SIG-M5 treated with dmso at 0.1 percent for 504 hours (cell line): Measurements from ENCODE around the gene GSTP1.
"Not testable (repeated sequence)": the region's sequence is repeated elsewhere in the genome, so short reads cannot be mapped to it uniquely, and the experiment has no call there.

Experiments
- DNase-seq: peaks from one replicate; lab custom pipeline; 2025; ENCODE audit not compliant: unreplicated experiment; lab: John Stamatoyannopoulos, UW

Gene GSTP1

DNA sequence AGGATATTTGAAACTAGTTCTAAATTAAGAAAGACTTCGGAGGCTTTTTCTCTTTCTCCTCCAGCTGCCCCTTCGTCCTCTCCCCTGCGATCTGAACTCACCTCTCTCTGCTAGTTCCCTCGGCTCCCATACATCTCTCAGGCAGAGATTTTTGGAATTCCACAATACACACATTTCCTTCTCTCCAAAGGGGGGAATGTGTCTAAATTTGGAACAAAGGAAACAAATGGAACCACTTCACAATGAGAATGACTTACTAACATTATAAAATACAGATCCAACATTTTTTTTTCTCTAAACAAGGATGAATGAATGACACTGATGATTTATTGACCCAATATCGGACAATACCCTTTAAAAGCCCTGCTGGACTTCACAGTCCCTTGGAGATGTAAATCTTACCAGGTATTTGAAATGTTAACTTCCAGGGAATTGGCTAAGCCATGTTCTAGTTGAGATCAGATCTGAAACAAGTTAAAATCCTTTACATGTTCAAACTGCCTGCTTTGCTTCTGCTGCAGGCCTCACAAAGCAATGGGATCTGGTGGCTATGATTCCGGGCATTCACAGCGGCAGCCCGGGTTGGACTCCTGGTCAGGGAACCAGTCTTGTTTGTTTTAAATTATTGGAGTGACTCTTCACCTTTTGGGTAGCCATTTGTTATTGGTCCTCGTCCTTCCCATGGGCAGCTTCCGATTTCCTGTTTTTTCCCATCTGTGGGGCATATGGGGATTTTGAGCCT lies 20.5 kb upstream of the GSTP1 start:
- DNase-seq = no peak

DNA sequence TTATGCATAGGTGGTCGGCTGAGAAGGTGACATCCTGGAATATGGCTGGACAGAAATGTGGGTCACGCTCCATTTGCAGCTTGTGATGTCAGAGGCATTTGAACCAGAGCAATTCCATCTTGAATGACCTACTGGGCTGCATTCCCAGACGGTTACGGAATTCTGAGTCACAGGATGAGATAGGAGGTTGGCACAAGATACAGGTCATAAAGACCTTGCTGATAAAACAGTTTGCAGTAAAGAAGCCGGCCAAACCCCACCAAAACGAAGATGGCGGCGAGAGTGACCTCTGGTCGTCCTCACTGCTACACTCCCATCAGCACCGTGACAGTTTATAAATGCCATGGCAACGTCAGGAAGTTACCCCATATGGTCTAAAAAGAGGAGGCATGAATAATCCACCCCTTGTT lies 19.9 kb upstream of the GSTP1 start:
- not testable (repeated sequence) for DNase-seq

DNA sequence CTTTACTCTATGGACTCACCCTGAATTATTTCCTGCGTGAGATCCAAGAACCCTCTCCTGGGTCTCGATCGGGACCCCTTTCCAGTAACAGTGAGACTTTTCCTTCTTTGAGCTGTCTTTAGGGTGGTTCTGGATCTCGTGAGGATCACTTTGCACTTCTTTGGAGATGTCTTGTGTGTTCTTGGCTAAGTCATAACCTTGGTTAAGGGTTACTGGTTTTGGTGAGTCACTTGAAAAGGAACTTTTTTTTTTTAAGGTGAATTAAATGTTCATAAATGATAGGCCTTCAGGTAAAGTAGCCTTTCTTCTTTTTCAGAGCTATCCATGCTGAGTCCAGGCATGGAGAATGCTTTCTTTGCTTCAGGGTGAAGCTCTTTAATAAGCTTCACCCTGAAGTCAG lies 19.4 kb upstream of the GSTP1 start:
- no peak for DNase-seq

DNA sequence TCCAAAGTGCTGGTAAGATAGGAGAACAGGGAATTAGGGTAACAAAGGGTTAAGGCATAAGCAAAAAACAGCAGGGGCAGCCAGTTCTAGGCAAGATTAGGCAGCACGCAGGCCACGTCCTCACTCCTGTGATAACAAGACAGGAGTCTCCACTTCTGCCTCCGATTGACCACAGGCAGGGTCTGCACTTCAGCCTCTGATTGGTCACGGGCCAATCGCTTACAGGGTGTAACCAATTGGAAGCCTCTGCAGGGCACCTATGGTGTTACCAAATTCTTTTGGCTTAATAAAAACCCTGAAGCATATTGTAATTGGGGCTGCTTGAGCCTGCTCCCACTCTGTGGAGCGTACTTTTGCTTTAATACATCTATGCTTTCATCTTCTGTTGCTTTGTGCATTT lies 12.2 kb upstream of the GSTP1 start:
- DNase-seq = no peak

DNA sequence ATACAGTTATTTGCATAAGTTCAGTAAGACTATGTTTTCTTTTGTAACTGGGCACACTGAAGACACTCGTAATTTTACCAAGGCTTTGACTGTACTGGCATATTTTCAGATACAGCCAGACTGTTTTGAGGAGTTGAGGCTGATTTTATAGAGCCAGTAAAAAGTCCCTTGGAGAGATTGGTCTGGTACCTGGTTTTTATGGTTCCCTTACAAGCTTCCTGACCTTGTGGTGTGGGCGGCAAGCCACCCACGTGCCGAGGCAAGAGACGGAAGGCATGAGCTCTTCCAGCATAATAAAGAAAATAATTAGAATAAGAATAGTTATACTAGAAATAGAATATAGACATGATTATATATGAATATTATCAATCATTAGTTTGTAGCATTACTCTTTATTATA lies 11.3 kb upstream of the GSTP1 start:
- DNase-seq = no peak

DNA sequence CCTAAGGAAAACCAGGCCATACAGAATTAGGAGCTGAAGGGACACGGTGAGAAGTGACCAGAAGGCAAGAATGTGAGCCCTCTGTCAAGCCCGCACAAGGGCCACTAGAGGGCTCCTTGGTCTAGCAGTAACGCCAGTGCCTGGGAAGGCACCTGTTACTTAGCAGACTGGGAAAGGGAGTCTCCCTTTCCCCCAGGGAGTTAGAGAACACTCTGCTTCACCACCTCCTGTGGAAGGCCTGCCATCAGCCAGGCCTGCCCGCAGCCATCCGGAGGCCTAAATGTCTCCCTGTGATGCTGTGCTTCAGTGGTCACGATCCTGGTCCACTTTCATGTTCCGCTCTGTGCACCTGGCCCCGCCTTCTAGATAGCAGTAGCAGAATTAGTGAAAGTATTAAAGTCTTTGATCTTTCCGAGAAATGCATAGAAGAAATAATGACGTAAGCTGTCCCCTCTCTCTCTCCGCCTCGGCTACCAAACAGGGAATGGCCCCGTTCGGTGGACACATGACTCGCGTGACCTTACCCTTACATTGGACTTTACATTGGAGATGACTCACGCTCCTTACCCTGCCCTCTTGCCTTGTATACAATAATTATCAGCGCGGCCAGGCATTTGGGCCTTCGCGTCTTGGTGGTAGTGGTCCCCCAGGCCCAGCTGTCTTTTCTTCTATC lies 10.7 kb upstream of the GSTP1 start:
- DNase-seq = peak; percentile 45

DNA sequence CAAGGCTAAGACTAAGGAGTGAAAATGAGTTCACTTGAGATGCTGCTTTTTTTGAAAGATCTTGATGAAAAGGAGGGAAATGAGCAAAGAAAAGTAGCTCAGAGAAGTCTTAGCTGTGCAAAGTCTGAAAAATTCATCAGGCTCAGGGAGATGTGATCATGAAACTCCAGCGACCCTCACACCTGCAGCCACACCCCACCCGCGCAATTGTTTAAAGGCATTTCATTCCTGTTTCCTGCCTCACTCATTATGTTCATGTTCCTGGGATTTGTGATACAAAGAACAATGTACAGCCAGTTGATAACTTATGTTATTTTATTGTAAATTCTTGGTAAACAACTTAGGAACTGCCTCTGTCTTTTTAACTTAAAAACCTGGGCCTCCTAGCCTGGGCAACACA lies 8.7 kb upstream of the GSTP1 start:
- no peak for DNase-seq

DNA sequence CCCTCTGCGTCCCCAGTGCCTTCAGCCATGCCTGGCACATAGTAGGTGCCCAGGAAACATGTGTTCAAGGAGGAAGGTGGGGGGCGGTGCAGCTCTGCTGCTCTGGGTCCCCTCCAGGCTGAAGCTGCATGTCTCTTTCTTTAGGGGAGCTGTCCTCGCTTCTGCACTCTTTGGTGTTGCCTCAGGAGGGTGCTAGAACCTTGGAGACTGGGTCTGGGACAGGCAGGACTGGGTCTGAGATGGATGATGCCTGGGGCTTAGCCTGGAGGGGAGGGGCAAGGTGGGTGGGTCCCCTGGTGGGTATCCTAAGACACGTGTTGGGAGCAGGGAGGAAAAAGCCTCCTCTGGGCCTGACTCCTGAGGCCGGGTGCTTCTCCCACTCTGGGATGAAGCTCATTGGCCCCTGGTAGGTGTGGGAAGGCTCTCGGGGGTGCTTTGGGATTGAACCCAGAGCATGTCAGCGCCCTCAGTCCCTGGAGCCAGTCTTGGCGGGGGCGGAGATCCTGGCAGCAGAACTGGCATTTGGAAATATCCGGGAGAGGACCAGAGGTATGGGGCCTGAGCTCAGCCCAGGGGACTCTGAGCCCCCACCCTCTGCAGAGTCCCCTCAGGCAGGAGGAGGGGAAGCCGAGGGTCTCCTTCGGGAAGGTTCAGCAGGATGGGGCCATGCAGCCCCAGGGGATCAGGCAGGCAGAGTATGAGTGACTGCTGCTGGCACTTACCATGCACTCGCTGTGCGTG lies 6.7 kb upstream of the GSTP1 start:
- DNase-seq = no peak

DNA sequence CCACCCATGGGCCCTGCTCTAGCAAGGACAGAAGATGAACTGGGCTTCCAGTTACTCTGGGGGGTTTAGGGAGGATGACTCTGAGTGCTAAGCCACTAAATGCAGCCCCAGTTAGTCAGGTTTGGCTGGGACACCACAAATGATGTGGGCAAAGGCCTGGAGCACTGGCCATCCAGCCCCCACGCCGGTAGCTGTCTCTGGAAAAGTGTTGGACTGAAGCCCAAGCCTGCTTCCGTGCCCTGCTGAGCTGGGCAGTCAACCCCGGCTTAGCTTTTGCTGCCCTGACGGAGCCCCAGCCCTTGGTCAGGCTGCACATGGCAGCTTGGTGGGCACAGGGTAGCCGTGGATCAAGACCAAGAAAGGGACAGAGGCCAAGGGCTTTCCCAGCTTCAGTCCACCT lies 5.7 kb upstream of the GSTP1 start:
- DNase-seq = no peak

DNA sequence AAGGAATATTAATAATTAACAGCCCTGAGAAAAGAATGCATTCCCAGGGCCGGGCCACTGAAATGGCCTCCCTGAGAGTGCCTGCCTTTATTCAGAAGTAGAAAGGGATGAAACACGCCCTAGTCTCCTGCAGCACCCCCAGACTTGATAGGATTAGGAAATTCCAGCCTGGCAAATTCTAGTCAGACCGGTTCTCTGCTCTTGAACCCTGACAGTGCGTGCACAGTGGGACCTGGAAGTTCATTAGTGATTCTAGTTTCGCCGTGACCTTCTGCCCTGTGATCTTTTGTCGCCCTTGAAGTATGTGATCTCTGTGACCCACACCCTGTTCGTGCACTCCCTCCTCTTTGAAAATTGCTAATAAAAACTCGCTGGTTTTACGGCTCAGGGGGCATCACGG lies 2.1 kb upstream of the GSTP1 start:
- DNase-seq = no peak

DNA sequence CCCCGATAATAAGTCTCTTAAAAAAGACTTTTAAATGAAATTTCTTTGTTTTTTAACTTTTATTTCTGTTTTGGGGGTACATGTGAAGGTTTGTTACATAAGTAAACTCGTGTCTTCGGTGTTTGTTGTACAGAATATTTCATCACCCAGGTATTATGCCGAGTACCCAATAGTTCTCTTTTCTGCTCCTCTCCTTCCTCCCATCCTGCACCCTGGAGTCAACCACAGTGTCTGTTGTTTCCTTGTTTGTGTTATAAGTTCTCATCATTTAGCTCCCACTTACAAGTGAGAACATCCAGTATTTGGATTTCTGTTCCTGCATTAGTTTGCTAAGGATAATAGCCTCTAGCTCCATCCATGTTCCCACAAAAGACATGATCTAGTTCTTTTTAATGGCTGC lies 1.6 kb upstream of the GSTP1 start:
- no peak for DNase-seq

DNA sequence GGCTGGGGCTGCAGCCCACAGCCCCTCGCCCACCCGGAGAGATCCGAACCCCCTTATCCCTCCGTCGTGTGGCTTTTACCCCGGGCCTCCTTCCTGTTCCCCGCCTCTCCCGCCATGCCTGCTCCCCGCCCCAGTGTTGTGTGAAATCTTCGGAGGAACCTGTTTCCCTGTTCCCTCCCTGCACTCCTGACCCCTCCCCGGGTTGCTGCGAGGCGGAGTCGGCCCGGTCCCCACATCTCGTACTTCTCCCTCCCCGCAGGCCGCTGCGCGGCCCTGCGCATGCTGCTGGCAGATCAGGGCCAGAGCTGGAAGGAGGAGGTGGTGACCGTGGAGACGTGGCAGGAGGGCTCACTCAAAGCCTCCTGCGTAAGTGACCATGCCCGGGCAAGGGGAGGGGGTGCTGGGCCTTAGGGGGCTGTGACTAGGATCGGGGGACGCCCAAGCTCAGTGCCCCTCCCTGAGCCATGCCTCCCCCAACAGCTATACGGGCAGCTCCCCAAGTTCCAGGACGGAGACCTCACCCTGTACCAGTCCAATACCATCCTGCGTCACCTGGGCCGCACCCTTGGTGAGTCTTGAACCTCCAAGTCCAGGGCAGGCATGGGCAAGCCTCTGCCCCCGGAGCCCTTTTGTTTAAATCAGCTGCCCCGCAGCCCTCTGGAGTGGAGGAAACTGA lies 731 bp downstream of the GSTP1 start:
- DNase-seq = peak; percentile 79

DNA sequence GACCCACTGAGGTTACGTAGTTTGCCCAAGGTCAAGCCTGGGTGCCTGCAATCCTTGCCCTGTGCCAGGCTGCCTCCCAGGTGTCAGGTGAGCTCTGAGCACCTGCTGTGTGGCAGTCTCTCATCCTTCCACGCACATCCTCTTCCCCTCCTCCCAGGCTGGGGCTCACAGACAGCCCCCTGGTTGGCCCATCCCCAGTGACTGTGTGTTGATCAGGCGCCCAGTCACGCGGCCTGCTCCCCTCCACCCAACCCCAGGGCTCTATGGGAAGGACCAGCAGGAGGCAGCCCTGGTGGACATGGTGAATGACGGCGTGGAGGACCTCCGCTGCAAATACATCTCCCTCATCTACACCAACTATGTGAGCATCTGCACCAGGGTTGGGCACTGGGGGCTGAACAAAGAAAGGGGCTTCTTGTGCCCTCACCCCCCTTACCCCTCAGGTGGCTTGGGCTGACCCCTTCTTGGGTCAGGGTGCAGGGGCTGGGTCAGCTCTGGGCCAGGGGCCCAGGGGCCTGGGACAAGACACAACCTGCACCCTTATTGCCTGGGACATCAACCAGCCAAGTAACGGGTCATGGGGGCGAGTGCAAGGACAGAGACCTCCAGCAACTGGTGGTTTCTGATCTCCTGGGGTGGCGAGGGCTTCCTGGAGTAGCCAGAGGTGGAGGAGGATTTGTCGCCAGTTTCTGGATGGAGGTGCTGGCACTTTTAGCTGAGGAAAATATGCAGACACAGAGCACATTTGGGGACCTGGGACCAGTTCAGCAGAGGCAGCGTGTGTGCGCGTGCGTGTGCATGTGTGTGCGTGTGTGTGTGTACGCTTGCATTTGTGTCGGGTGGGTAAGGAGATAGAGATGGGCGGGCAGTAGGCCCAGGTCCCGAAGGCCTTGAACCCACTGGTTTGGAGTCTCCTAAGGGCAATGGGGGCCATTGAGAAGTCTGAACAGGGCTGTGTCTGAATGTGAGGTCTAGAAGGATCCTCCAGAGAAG lies 1.6 kb downstream of the GSTP1 start:
- no peak for DNase-seq

DNA sequence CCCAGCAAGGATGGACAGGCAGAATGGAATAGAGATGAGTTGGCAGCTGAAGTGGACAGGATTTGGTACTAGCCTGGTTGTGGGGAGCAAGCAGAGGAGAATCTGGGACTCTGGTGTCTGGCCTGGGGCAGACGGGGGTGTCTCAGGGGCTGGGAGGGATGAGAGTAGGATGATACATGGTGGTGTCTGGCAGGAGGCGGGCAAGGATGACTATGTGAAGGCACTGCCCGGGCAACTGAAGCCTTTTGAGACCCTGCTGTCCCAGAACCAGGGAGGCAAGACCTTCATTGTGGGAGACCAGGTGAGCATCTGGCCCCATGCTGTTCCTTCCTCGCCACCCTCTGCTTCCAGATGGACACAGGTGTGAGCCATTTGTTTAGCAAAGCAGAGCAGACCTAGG lies 2.3 kb downstream of the GSTP1 start:
- DNase-seq = no peak

DNA sequence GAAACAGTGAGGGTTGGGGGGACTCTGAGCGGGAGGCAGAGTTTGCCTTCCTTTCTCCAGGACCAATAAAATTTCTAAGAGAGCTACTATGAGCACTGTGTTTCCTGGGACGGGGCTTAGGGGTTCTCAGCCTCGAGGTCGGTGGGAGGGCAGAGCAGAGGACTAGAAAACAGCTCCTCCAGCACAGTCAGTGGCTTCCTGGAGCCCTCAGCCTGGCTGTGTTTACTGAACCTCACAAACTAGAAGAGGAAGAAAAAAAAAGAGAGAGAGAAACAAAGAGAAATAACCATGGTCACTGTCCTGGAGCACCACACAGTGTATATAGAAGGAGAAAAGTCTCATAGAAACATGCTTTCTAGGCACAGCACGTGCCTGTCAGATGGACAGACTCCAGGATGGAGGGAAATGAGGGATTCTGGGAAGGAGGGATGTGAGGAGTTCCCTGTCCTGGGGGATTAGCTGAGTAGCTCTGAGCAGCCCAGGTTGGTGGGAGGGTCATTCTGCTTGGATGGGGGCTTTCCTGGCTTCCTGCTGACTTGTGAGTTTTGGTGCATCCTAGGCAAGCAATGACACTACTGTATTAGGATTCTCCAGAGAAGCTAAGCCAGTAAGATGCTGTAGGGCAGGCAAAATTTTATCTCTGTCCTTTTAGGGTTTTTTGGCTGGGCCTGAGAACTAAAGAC lies 3.1 kb downstream of the GSTP1 start:
- DNase-seq = no peak

DNA sequence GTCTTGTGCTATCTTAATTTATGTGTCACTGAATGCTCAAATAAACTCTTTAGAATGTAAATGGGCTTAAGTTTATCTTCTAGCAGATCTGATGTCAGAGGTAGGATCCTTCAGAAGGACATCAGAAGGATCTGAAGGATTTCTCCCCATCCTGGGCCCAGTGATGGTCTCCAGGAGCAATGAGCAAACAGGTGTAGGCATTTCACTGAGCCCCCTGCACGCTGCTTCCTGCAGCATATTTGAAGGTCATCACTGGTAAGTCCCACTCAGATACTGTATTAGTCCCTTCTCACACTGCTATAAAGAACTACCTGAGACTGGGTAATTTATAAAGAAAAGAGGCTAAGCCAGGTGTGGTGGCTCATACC lies 4.5 kb downstream of the GSTP1 start:
- no peak for DNase-seq

DNA sequence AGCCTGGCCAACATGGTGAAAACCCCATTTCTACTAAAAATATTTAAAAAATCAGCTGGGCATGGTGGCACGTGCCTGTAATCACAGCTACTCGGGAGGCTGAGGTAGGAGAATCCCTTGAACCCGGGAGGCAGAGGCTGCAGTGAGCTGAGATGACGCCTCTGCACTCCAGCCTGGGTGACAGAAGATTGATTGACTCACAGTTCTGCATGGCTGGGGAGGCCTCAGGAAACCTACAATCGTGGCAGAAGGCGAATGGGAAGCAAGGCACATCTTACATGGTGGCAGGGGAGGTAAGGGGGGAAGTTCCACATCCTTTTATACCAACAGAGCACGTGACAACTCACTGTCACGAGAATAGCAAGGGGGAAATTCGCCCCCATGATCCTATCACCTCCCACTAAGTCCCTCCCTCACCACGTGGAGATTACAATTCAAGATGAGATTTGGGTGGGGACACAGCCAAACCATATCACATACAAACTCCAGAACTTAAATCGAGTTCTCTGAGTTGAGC lies 5.3 kb downstream of the GSTP1 start:
- not testable (repeated sequence) for DNase-seq

DNA sequence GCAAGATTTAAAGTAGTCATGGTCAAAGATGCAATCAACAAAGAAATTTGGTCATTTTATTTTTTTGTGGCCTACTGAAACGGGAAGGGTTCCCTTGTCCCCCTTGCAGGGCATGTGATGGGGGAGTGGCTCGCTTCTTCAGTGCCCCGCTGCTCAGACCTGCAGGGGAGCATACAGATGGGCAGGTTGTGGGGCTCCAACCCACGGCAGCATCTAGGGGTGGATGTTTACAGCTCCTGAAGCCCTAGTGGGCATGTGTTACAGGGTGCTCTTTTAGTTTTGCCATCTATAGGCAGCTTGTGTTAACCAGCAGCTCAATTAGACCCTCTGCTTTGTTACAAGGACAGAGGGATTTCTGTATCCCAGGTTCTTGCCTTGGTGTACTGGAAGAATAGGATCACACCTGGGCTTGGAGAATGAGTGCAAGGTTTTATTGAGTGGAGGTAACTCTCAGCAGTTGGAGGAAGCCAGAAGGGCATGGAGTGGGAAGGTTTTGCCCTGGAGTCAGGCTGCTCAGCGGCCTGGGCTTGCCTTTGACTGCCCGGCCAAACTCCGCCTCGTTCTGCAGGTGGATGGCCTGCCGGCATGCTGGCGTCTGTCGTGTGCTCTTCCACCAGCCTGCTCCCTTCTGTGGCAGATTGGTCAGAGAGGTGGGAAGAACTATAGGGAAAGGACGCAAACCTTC lies 9.4 kb downstream of the GSTP1 start:
- DNase-seq = no peak

DNA sequence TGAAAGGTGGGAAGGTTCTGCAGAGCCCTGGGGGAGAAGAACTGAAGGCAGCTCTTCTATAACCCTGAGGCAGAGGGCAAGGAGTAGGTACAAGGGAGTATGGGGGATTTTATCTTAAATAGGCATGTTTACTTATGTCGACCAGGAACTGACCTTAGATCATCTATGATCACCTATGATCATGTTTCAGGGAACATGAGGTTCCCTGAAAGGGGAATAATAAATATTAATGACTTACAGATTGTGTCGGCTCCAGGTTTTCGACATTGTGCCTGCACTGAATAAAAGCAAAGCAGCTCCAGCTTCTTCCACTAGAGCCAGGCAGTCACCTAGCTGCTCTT lies 9.9 kb downstream of the GSTP1 start:
- no peak for DNase-seq
